IPS-20b (cell line): ENCODE data around the gene HS3ST1.

Source experiments
- H3K27ac ChIP-seq: one replicate; pipeline ENCODE4 v1.5.1; 2013; ENCODE audit warnings: low read length
- H3K27me3 ChIP-seq: 2 replicates; pipeline ENCODE4 v1.6.1; 2013; ENCODE audit warnings: mild to moderate bottlenecking, low read length, inconsistent platforms; ENCODE audit not compliant: insufficient read depth
- H3K36me3 ChIP-seq: 2 replicates; pipeline ENCODE4 v1.6.1; 2013; ENCODE audit warnings: low read depth, mild to moderate bottlenecking, inconsistent platforms, low read length, moderate library complexity; ENCODE audit not compliant: insufficient read depth
- H3K4me1 ChIP-seq: 2 replicates; pipeline ENCODE4 v1.6.1; 2013; ENCODE audit warnings: mild to moderate bottlenecking, control low read depth, inconsistent platforms, low read length, moderate library complexity; ENCODE audit not compliant: insufficient read depth
- H3K4me3 ChIP-seq: 2 replicates; pipeline ENCODE4 v1.5.1; 2013; ENCODE audit warnings: mild to moderate bottlenecking, low read length, inconsistent platforms
- H3K9ac ChIP-seq: 2 replicates; pipeline ENCODE4 v1.6.1; 2013; ENCODE audit warnings: low read depth, mild to moderate bottlenecking, inconsistent platforms, low read length, moderate library complexity
- H3K9me3 ChIP-seq: 2 replicates; pipeline ENCODE4 v1.6.1; 2013; ENCODE audit warnings: mild to moderate bottlenecking, low read depth, low read length, inconsistent platforms; ENCODE audit not compliant: insufficient read depth

The HS3ST1 gene

DNA sequence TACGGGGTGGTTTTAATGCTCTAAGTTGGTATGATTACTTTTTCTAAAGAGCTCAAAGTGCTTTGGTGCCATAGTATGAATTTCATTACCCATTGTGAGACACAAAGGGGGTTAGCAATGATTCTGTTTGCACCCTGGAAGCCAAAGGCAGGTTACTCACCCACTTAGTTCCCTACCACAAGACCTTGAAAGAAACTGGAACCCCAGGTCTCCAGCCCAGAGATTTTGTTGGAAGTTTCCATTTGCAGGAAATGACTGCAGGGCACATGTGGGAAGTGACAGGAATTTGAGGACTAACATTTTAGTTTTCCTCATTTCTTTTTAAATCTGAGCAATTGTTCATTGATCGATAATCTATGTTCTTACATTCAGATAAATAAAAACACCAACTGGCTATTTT is 1.8 kb upstream of the HS3ST1 start:
- Histone ChIP-seq H3K36me3 (no peaks in the 10 kb centered on the region), H3K27ac (no peak overlapping the region), H3K4me3 (no peak overlapping the region), H3K9me3 (no peaks in the 10 kb centered on the region), H3K9ac (no peak overlapping the region), H3K27me3 (peaks cover 55% of the 10 kb centered on the region), H3K4me1 (peaks cover 4% of the 10 kb centered on the region; the same call in 1 of the 2 replicates)

DNA sequence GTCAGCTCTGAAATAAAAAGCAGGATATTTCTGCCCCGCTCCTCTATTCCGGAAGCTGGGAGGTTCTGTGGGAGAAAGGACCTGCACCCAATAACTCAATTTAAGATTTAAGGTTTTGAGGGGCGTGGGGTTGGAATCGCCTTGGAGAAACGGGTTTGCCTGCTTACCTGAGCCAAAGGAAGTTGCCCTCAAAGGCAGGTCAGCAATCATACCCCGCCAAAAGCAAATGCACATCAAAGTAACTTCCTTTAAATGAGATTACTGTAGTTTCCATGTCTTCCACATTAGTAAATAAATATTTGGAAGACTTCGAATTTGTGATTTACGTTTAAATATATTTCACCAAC is 978 bp upstream of the HS3ST1 start:
- Histone ChIP-seq H3K4me1 (peaks cover 4% of the 10 kb centered on the region; the same call in 1 of the 2 replicates), H3K9me3 (no peaks in the 10 kb centered on the region), H3K27me3 (peaks cover 59% of the 10 kb centered on the region), H3K9ac (no peak overlapping the region), H3K36me3 (no peaks in the 10 kb centered on the region), H3K27ac (no peak overlapping the region), H3K4me3 (peak overlapping the region; percentile 85)

- Histone ChIP-seq H3K4me3 (peak overlapping the region; percentile 85), H3K27me3 (peaks cover 59% of the 10 kb centered on the region), H3K27ac (no peak overlapping the region), H3K4me1 (peaks cover 4% of the 10 kb centered on the region; the same call in 1 of the 2 replicates), H3K9ac (peak overlapping the region; percentile 55; the same call in 1 of the 2 replicates), H3K36me3 (no peaks in the 10 kb centered on the region), H3K9me3 (no peaks in the 10 kb centered on the region)
Observed at GRCh38 chr4:11428899-11429698, 405 bp upstream of the HS3ST1 start.

DNA sequence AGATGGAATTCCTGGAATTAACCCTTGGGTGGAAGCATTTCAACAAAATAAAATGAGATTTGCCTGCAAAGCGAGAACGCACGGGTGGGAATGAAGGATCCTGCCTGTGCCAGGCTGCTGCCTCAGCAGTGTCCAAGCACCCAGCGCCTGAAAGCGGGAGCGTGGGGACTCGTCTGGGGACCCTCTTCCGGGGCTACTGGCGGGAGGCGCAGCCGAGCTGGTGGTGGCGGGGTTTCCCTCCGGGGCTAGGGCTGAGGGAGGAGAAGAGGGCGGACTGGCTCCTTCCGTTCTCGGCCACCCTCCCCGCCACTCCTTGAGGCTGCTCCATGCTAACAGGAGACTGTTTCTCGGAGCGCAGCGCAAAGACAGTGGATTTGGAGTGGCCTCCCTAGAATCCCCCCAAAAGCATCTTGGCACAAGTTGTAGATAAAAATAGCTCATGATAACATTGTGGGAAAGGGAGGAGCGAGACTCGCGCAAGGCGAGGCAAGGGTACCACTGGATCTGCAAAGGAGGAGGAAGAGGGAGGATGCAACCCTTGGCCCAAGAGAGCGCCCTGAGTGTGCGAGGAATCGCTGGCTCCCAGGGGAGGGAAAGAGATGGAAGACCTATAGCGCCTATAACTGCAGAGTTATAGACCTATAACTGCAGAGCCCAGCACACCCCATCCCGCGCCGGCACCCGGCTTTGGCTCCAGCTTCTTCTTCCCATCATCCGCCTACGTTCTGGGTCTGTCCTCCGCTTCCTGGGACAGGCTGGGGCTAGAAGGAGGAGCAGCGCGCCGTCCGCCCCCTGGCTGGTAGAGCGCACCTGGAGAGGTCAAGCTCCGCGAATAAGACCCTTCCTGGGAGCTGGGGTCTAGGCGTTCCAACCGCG is 1.3 kb downstream of the HS3ST1 start:
- peaks cover 7% of the 10 kb centered on the region; the same call in 1 of the 2 replicates for H3K4me1 ChIP-seq
- H3K27ac ChIP-seq: no peak overlapping the region
- peak overlapping the region; percentile 85 for H3K4me3 ChIP-seq
- H3K27me3 ChIP-seq: peaks cover 59% of the 10 kb centered on the region
- H3K9ac ChIP-seq: no peak overlapping the region
- H3K36me3 ChIP-seq: no peaks in the 10 kb centered on the region
- no peaks in the 10 kb centered on the region for H3K9me3 ChIP-seq

GRCh38 chr4:11426731-11427120 is 2.0 kb downstream of the HS3ST1 start:
- no peak overlapping the region for H3K9ac ChIP-seq
- H3K36me3 ChIP-seq: no peaks in the 10 kb centered on the region
- peaks cover 7% of the 10 kb centered on the region; the same call in 1 of the 2 replicates for H3K4me1 ChIP-seq
- no peaks in the 10 kb centered on the region for H3K9me3 ChIP-seq
- H3K27ac ChIP-seq: no peak overlapping the region
- peaks cover 59% of the 10 kb centered on the region for H3K27me3 ChIP-seq
- peak overlapping the region; percentile 85 for H3K4me3 ChIP-seq

GRCh38 chr4:11426003-11426402 is 2.7 kb downstream of the HS3ST1 start:
- Histone ChIP-seq H3K27me3 (peaks cover 57% of the 10 kb centered on the region), H3K27ac (no peak overlapping the region)

GRCh38 chr4:11424856-11425255 is 3.8 kb downstream of the HS3ST1 start:
- H3K27me3 ChIP-seq: peaks cover 46% of the 10 kb centered on the region
- H3K4me3 ChIP-seq: no peak overlapping the region
- peaks cover 7% of the 10 kb centered on the region; the same call in 1 of the 2 replicates for H3K4me1 ChIP-seq
- no peaks in the 10 kb centered on the region for H3K36me3 ChIP-seq
- H3K9ac ChIP-seq: no peak overlapping the region
- H3K27ac ChIP-seq: no peak overlapping the region
- H3K9me3 ChIP-seq: no peaks in the 10 kb centered on the region

More at GRCh38 chr4:11426003-11426402, 2.7 kb downstream of the HS3ST1 start:
- H3K36me3 ChIP-seq: no peaks in the 10 kb centered on the region
- peaks cover 7% of the 10 kb centered on the region; the same call in 1 of the 2 replicates for H3K4me1 ChIP-seq
- no peak overlapping the region for H3K9ac ChIP-seq
- H3K4me3 ChIP-seq: no peak overlapping the region
- no peaks in the 10 kb centered on the region for H3K9me3 ChIP-seq

DNA sequence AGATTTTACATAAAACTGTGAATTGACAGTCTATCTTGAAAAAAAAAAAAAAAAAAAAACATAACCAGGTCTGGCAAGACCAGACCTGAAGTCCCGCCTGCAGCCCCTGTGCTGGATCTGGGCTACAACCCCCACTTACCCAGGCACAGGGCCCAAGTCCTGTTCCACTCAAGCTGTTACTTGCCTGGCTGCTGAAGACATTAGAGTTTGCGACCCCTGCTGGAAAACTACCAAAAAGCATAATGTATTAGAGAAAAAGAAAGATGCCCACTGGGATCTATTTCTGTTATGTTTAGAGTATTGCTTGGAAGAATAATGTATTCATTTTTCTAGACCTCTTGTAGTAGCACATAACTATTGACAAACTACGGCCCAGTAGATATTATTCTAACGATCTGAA is 4.7 kb downstream of the HS3ST1 start:
- Histone ChIP-seq H3K4me1 (peaks cover 7% of the 10 kb centered on the region; the same call in 1 of the 2 replicates), H3K9me3 (no peaks in the 10 kb centered on the region), H3K27me3 (peaks cover 37% of the 10 kb centered on the region), H3K27ac (no peak overlapping the region), H3K9ac (no peak overlapping the region), H3K36me3 (no peaks in the 10 kb centered on the region), H3K4me3 (no peak overlapping the region)

DNA sequence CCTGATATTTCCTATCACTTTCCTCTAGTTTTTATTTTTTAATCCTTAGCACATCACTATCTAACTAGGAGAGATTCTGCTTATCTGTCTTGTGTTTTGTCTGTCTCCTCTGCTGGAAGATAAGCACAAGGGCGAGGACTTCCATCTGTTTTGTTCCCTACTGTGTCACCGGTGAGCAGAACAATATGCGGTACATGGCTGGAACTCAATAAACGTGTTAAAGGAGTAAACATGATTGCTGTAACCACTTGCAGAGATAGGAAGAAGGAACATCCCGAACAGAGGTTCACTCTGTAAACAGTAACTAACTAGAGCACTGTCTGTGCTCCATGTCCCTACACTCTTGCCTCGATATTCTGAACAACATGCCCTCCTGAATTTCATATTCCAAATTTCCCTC is 5.2 kb downstream of the HS3ST1 start:
- no peak overlapping the region for H3K9ac ChIP-seq
- no peak overlapping the region for H3K27ac ChIP-seq
- H3K4me3 ChIP-seq: no peak overlapping the region
- no peaks in the 10 kb centered on the region for H3K36me3 ChIP-seq
- H3K27me3 ChIP-seq: peaks cover 33% of the 10 kb centered on the region
- H3K9me3 ChIP-seq: no peaks in the 10 kb centered on the region
- peaks cover 7% of the 10 kb centered on the region; the same call in 1 of the 2 replicates for H3K4me1 ChIP-seq

DNA sequence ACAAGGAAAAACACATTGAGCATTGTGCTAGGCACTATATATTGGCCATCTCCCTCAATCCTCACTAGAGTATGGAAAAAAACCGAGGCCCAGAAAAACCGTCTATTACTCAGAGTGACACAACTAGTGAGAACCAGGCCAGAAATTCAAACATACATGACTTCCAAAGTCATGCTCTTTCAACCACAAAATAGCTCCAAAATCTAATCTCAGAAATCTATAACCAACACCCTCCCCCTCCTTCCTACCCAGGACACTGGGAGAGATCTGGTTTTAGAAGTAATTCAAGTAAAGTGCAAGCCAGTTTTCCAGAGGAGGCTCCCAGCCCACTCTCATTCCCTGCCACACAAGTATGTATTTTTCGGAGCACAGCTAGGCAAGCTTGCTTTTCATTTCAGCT is 7.6 kb downstream of the HS3ST1 start:
- no peaks in the 10 kb centered on the region for H3K36me3 ChIP-seq
- H3K9ac ChIP-seq: no peak overlapping the region

GRCh38 chr4:11420327-11420726 is 8.4 kb downstream of the HS3ST1 start:
- H3K27me3 ChIP-seq: peaks cover 2% of the 10 kb centered on the region; the same call in 1 of the 2 replicates
- H3K4me1 ChIP-seq: peaks cover 3% of the 10 kb centered on the region; the same call in 1 of the 2 replicates
- no peaks in the 10 kb centered on the region for H3K9me3 ChIP-seq
- H3K36me3 ChIP-seq: no peaks in the 10 kb centered on the region
- H3K27ac ChIP-seq: no peak overlapping the region
- H3K9ac ChIP-seq: no peak overlapping the region
- H3K4me3 ChIP-seq: no peak overlapping the region

More for the DNA sequence above, 7.6 kb downstream of the HS3ST1 start:
- Histone ChIP-seq H3K4me1 (peaks cover 3% of the 10 kb centered on the region; the same call in 1 of the 2 replicates), H3K9me3 (no peaks in the 10 kb centered on the region), H3K27ac (no peak overlapping the region), H3K27me3 (peaks cover 10% of the 10 kb centered on the region), H3K4me3 (no peak overlapping the region)
